ENCODE measurements around the gene FAM151B.
"Not testable (repeated sequence)": the region's sequence is repeated elsewhere in the genome, so short reads cannot be mapped to it uniquely, and the experiment has no call there.

Gene FAM151B

GRCh38 chr5:80507663-80508062 is 19.8 kb downstream of the FAM151B start:
- DNase-seq, result no peak

- DNase-seq, result no peak
Observed at GRCh38 chr5:80508844-80509243, 20.9 kb downstream of the FAM151B start.

GRCh38 chr5:80509362-80509761 is 21.5 kb downstream of the FAM151B start:
- DNase-seq, result no peak

DNA sequence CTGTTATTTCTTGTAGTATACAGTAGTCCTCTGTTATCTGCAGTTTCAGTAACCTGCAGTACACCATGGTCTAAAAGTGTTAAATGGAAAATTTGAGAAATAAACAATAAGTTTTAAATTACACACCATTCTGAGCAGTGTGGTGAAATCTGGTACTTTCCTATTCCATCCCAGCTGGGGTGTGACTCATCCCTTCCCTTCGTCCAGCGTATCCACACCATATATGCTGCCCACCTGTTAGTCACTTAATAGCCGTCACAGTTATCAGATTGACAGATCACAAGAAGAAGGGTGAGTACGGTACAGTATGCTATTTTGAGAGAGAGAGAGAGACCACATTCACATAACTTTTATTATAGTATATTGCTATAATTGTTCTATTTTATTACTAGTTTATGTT is 28.9 kb downstream of the FAM151B start:
- DNase-seq, result no peak

DNA sequence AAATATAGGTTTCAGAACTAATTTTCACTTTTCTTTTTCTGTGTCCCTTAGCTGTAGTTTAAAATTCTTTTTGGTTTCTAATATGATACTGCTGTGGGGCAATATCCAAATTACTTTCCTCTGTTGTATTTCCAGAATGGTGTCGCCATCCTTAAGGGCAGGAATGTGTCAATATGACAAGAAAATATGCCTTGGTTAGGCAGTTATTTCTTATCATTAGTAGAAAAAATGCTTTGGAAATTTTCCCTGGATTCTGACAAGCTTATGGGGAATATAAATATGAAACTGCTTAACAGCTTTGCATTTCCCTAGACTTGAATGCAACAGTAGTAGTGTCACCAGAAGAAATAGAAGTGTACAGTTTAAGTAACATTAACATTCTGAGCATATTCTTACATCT is 52.8 kb downstream of the FAM151B start:
- no peak for DNase-seq

GRCh38 chr5:80541392-80541791 is 53.5 kb downstream of the FAM151B start:
- DNase-seq, result no peak

GRCh38 chr5:80554646-80555045 is 66.7 kb downstream of the FAM151B start:
- DNase-seq, result no peak

DNA sequence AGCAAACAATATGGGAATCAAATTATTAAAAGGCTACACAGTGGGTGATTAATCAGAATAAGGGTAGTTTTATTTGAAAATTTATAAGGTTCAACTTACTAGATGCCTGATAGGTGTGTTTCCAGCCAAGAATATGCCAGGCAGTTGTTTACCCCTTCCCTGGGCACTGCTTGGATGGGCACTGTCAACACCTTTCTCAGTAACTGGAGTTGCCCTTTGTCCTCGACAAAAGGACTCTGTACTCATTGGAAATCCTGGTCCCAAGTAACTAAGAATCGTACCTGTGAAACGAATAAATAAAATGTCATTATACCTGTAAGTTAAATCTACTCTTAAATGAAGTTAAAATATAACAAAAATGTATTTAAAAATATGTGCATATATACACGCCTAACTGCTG is 67.2 kb downstream of the FAM151B start:
- no peak for DNase-seq

DNA sequence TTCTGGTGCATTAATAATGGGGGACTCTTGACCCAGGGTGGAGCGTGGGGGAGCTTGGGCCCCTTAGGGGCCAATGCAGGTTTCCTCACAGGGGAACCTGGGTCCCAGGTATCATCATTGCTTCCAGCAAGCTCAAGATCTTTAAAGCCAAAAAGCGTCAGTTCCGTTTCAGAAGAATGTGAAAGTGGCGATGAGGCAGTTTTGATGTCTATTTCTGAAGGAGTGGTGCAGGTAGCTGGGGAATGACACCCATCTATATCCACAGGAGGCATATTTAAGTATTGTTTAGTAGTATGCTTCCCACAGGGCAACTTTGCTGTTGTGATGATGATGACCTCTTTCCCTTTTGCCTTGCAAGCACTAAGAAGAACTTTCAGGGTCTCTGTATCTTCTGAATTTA is 71.3 kb downstream of the FAM151B start:
- DNase-seq, result no peak

GRCh38 chr5:80565330-80565729 is 77.4 kb downstream of the FAM151B start:
- no peak for DNase-seq

DNA sequence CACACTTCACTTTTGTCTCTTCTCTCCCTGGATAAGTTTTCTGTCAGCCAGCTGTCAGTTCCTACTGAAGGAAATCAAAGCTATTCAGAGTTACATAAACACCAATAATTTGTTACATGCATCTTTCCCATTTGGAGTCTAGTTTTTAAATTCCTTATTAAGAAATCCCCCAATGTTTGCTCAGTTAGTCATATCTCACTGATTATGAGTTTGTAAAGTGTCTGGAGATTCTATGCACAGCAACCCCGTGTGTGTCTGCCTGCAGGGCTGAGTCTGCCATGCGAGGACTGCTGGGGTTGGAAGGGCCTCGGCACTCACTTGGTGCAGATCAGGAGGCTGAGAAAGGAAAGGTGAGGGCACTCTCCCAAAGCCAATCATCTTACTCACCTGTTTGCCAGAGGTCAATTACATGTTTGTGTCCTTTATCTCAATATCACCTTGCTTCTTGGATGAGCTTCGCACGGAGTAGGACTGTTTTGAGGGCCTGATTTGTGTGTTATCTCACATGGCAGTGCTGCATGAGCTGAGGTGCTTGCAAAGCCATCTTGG is 78.9 kb downstream of the FAM151B start:
- DNase-seq, result no peak

GRCh38 chr5:80568251-80568650 is 80.4 kb downstream of the FAM151B start:
- DNase-seq, result no peak

DNA sequence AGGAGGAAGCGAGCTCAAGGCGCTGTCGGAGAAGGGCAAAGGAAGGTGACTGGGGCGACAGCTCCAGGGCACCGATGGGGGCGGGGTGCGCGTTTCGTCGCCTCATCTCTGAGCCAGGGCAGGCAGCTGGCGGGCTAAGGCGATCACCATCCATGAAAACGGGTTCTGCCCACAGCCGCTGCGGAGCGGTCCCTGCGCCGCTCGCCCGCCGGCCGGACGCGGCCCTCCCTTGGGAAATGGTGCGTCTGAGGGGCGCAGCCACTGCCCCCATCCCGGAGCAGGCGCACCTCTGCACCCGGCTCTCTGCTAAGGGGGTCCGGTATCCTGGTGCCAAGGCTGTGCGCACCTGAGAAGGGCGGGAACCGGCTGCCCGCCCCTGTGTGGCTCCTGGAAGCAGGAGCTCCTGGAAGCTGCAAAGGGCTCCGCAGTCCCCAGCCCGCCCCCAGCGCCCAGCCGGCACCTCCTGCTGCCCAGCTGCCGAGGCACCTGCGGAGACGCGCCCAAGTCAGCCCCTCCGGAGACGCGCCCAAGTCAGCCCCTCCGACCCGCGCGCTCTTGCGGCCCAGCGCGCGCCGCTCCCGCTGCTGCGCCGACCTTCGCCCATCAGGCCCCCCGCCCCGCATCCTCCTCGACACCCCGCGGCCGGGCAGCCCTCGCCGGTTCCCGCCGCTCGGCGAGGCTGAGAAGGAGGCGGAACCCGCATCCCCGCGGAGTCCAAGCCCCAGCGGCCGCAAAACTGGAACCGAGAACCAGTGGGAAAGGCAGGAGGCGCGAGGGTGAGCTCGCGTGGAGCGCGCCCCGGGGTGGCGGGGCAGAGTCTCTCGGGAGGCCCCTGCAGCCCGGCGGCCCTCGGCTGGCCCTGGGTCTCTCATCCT is 81.4 kb downstream of the FAM151B start:
- no peak for DNase-seq

- no peak for DNase-seq
Observed at GRCh38 chr5:80569961-80570786, 82.3 kb downstream of the FAM151B start, which contains the start of gene ANKRD34B. Gene ANKRD34B (minus strand): TSS chr5:80570280. CDS start chr5:80560019, 10,261 bp downstream.

GRCh38 chr5:80573062-80573461 is 85.2 kb downstream of the FAM151B start:
- no peak for DNase-seq

GRCh38 chr5:80576383-80576782 is 88.5 kb downstream of the FAM151B start:
- no peak for DNase-seq

DNA sequence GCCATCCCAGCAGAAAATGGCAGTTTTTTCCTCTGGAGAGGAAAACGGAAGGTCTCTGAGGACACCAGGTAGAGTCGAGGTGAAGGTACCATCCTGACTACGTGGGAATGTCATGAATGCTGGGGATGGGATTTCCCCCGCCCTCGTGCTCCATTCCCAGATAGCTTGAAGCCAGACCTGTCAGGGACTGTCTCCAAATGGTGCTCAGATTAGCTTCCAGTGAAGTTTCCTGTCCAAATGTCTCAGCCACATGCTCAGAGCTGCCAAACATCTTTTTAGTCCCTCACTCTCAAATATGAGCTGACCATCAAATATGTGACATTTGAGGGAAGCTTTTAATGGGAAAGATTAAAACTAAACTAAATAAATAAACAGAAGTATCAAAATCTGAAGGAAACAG is 89.8 kb downstream of the FAM151B start:
- DNase-seq, result no peak

DNA sequence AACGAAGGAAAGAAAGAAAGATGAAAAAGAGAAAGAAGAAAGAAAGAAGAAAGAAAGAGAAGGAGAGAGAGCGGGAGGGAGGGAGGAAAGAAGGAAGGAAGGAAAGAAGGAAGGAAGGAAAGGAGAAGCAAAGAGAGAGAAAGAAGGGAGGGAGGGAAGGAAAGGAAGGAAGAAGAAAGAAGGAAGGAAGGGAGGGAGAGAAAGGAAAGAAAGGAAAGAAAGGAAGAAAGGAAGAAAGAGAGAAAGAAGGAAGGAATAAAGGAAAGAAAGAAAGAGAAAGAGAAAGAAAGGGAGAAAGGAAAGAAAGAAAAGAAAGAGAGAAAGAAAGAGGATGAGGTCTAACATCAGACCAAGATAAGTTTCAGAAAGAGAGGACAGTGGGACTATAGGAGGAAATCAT is 91.2 kb downstream of the FAM151B start:
- DNase-seq, result no peak

DNA sequence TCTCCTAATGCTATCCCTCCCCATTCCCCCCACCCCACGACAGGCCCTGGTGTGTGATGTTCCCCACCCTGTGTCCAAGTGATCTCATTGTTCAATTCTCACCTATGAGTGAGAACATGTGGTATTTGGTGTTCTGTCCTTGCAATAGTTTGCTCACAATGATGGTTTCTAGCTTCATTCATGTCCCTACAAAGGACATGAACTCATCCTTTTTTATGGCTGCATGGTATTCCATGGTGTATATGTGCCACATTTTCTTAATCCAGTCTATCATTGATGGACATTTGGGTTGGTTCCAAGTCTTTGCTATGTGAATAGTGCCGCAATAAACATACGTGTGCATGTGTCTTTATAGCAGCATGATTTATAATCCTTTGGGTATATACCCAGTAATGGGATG is 92.4 kb downstream of the FAM151B start:
- not testable (repeated sequence) for DNase-seq

DNA sequence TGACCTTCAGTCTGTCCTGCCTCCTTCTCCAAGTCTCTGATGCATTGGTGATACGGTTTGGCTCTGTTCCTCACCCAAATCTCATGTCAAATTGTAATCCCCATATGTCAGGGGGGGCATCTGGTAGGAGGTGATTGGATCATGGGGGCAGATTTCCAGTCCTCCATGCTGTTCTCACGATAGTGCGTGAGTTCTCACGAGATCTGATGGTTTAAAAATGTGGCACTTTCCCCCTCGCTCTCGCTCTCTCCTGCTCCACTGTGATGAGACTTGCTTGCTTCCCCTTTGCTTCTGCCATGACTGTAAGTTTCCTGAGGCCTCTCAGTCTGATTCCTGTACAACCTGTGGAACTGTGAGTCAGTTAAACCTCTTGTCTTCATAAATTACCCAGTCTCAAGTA is 96.9 kb downstream of the FAM151B start:
- DNase-seq, result no peak

DNA sequence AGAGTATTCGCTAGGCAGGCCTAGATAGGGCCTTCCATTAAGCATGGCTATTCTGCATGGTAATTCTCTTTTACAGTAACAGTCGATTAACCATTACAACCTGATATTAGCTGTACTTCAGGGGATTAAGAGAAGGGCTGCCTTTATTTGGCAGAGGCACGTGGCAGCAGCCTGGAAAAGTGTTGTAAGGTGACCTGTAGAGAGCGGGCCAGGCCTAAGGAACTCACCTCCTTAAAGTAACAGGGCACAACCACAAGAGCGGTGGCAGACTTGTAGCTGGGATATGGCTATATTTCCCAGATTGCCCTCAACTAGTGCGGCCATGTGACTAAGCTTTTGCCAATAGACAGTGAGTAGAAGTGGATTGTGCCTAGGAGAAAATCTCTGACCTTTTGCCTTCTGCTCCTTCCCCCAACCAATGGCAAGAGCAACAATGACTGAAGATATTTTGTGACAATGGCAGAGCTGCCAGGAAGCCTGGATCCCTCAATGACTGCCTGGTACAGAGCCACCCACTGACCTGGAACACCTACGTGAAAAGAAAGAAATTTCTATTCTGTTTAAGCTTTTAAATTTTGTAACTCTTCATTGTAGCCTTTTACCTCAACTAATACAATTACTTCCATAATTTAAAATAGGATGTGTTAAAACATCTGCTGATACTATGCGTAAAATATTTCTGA is 101.1 kb downstream of the FAM151B start:
- no peak for DNase-seq

- no peak for DNase-seq
Observed at GRCh38 chr5:80590766-80591165, 102.9 kb downstream of the FAM151B start.

DNA sequence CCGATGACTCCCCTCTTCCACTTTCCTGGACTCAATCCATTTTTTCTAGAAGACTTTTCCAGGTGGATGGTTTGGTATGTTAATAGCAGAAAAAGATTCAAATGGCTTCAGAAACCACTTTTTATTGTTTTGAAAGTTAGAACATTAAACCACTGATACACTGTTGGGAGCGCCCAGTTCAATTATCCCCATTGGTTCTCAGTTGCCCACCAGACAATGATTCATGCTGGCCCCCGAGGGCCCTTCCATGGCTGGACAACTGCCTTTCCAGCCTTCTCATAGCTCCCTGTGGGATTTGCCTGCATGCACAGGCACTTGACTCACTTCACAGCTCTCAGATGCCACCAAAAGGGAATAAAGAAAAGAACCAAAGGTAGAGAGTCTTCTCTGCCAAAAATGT is 103.5 kb downstream of the FAM151B start:
- no peak for DNase-seq
